ENCODE results near the gene MS4A3.
"Not testable (repeated sequence)": the region's sequence is repeated elsewhere in the genome, so short reads cannot be mapped to it uniquely, and the experiment has no call there.

The MS4A3 gene

GRCh38 chr11:60056349-60056969 lies at the start of gene MS4A3:
MS4A3 (plus strand) TSS chr11:60056665; CDS start chr11:60061161, 4,496 bp downstream.
- TF ChIP-seq POLR2A (IDR thresholded peaks at IDR 0.05; ENCODE audit: low read depth, low read length) = no peak
- DNase-seq (ENCODE audit: insufficient read length, low spot score) (no peak), FAIRE-seq (no peak)

- FAIRE-seq (no peak), DNase-seq (ENCODE audit: insufficient read length, low spot score) (no peak)
- no peak for TF ChIP-seq POLR2A (IDR thresholded peaks at IDR 0.05; ENCODE audit: low read depth, low read length)
These were observed 39.6 kb upstream of the MS4A3 start, which contains the start of gene OOSP4B for GRCh38 chr11:60016881-60017280. OOSP4B (plus strand) TSS chr11:60017181.

- no peak for TF ChIP-seq POLR2A (IDR thresholded peaks at IDR 0.05; ENCODE audit: low read depth, low read length)
- FAIRE-seq = no peak
- no peak for DNase-seq (ENCODE audit: insufficient read length, low spot score)
These were observed 38.4 kb upstream of the MS4A3 start for GRCh38 chr11:60018058-60018457.

- not testable (repeated sequence) for FAIRE-seq
These were observed 36.1 kb upstream of the MS4A3 start for GRCh38 chr11:60020376-60020775.

GRCh38 chr11:60029015-60029632 lies 27.3 kb upstream of the MS4A3 start:
- FAIRE-seq (no peak), DNase-seq (ENCODE audit: insufficient read length, low spot score) (no peak)
- TF ChIP-seq POLR2A (IDR thresholded peaks at IDR 0.05; ENCODE audit: low read depth, low read length) = no peak

More at GRCh38 chr11:60020376-60020775, 36.1 kb upstream of the MS4A3 start:
- not testable (repeated sequence) for DNase-seq (ENCODE audit: insufficient read length, low spot score)

- DNase-seq (ENCODE audit: insufficient read length, low spot score) (no peak), FAIRE-seq (no peak)
- TF ChIP-seq POLR2A (IDR thresholded peaks at IDR 0.05; ENCODE audit: low read depth, low read length) = no peak
These were observed 16.4 kb upstream of the MS4A3 start, which contains the start of gene OOSP2 for GRCh38 chr11:60040109-60040508. OOSP2 (plus strand) TSS chr11:60040409; CDS start chr11:60040460, 51 bp downstream.

- DNase-seq (ENCODE audit: insufficient read length, low spot score); FAIRE-seq: not testable (repeated sequence)
These were observed 6.0 kb upstream of the MS4A3 start for GRCh38 chr11:60050422-60050821.

- FAIRE-seq; DNase-seq (ENCODE audit: insufficient read length, low spot score): not testable (repeated sequence)
These were observed 5.6 kb upstream of the MS4A3 start for GRCh38 chr11:60050839-60051238.

- DNase-seq (ENCODE audit: insufficient read length, low spot score) (no peak), FAIRE-seq (no peak)
- TF ChIP-seq POLR2A (IDR thresholded peaks at IDR 0.05; ENCODE audit: low read depth, low read length) = no peak
These were observed 2.6 kb downstream of the MS4A3 start for GRCh38 chr11:60059052-60059451.

GRCh38 chr11:60059521-60060240 lies 3.2 kb downstream of the MS4A3 start:
- FAIRE-seq = no peak
- no peak for TF ChIP-seq POLR2A (IDR thresholded peaks at IDR 0.05; ENCODE audit: low read depth, low read length)
- DNase-seq (ENCODE audit: insufficient read length, low spot score) = no peak

GRCh38 chr11:60064111-60064510 lies 7.6 kb downstream of the MS4A3 start:
- DNase-seq (ENCODE audit: insufficient read length, low spot score) (no peak), FAIRE-seq (no peak)
- no peak for TF ChIP-seq POLR2A (IDR thresholded peaks at IDR 0.05; ENCODE audit: low read depth, low read length)

- TF ChIP-seq POLR2A (IDR thresholded peaks at IDR 0.05; ENCODE audit: low read depth, low read length) = no peak
- DNase-seq (ENCODE audit: insufficient read length, low spot score) = no peak
- FAIRE-seq = no peak
These were observed 9.3 kb downstream of the MS4A3 start for GRCh38 chr11:60065801-60066200.

- FAIRE-seq = no peak
- DNase-seq (ENCODE audit: insufficient read length, low spot score) = no peak
- no peak for TF ChIP-seq POLR2A (IDR thresholded peaks at IDR 0.05; ENCODE audit: low read depth, low read length)
These were observed 13.0 kb downstream of the MS4A3 start for GRCh38 chr11:60069450-60069849.

- DNase-seq (ENCODE audit: insufficient read length, low spot score) = not testable (repeated sequence)
These were observed 15.2 kb downstream of the MS4A3 start for GRCh38 chr11:60071644-60072043.

More at GRCh38 chr11:60071644-60072043, 15.2 kb downstream of the MS4A3 start:
- not testable (repeated sequence) for FAIRE-seq
